Measurements from ENCODE around the gene MGP.

DNA sequence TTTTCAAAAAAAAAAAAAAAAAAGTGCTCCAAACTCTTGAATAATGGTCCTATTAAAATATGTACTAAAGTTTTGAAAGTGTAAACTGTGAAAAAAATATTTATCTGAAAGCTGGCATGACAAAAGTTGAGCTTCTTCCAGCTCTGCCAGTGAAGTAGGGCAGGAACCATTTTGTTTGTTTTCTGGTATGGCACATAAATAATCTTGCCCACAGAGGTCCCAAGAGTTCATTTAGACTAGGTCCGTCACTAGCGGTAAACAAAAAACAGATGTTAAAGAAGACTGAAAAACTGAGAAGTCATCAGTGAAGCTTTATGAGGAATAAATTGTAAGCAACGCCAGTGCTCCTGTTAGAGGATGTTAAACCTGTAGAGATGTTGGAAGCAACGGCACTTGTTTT lies 45.7 kb upstream of the MGP start:
- TF ChIP-seq CTCF (conservative IDR thresholded peaks at IDR 0.05) (no peak), EZH2 (IDR thresholded peaks at IDR 0.05; ENCODE audit: low read depth) (no peak)

Measured in PC-9 (cell line).